Colon (tissue), 2 donors: ENCODE results near the gene ASIC1.

ENCODE experiments used
- FAIRE-seq: peaks from 2 replicates; lab custom pipeline; 2012; peaks lifted over from hg19 to GRCh38; lab: Jason Lieb, UNC
- donor health status: control.
- donor health status: control.

Gene ASIC1

DNA sequence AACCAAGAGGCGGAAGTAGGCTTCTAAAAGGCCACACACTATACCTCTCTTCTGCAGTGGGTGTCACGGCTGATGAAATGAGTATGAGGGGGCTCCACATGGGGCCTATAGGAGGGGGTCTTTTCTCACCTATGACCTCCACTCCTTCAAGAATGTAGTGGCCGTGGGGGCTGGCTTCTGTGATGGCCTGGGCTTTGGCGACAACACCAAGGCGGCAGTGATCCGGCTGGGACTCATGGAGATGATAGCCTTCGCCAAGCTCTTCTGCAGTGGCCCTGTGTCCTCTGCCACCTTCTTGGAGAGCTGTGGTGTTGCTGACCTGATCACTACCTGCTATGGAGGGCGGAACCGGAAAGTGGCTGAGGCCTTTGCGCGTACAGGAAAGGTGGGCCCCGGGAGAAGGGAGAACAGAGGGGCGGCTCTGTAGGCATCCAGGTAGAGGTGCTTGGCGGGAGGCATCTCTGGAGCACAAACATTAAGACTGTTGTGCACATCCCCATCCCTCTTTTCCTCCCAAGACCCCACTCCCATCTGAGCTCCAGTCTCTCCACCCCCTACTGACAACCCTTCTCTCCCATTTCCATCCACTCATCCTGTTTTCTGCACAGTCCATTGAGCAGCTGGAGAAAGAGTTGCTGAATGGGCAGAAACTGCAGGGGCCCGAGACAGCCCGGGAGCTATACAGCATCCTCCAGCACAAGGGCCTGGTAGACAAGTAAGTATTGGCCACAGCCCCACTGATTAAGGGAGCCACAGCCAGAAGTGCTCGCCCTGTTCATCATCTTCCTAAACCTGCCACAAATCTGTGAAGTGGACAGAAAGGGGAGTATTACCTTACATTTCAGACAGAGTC lies 50.2 kb downstream of the ASIC1 start:
- no peak for FAIRE-seq

DNA sequence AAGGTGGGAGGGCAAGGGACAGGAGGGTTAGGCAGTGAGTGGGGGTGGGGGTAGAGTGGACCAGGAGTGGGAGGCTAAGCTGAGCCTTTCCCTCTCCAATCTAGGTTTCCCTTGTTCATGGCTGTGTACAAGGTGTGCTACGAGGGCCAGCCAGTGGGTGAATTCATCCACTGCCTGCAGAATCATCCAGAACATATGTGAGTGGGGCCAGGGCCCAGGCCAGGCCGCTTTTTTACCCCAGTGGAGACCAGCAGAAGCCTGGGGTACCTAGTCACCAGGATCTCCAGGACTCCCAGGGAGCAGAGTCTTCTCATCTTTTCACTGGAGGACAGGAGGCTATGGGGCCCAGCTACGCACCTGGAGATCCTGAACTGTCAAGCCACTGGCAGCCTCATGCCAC lies 51.9 kb downstream of the ASIC1 start:
- no peak for FAIRE-seq

DNA sequence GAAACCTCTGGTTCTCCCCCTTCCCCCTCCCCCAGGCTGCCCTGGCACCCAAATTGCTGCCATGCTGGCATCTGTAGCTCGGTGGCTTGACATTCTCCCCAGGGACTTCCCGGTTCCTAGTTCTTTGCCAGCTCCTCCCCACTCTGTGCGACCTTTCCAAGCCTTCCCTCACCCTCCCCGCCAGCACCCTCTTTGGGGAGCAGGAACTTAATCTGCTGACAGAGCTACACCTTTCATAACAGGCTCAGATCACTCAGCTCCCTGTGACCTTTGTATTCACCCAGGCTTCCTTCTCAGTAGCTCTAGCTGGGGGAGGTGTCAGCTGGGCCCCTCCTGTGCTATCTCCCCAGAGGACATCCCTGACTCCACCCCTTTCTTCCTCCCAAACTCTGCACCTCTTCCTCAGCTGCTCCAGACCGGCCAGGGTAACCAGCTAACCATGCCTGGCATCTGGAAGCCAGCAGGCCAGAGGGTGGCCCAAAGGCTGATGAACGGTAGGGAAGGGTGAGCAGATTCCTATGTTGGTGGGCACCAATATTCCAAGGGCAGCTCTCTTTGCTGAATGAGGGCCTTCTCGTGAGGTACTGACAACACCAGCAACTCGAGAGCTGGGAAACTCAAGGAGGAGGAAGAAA lies 52.8 kb downstream of the ASIC1 start:
- FAIRE-seq, result no peak

GRCh38 chr12:50110762-50111351 lies 53.5 kb downstream of the ASIC1 start:
- FAIRE-seq, result no peak

DNA sequence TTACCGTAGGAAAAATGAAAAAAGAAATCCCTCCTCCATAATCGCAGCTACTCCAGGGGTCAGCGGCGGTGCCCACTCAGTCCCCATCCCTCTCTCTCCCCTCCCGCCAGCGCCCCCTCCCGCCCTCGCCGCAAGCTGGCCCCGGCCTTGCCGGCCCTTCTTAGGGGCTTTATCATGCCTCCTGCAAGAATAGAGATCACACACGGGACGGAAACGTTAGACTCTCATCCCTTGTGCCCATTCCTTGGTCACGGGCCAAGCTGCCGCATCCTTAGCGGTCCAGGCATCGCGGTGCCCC lies 53.9 kb downstream of the ASIC1 start:
- FAIRE-seq, result no peak

GRCh38 chr12:50111693-50112455 lies 54.5 kb downstream of the ASIC1 start, which contains the start of gene COX14:
Gene COX14 (plus strand): TSS chr12:50112236. CDS start chr12:50120044, 7,808 bp downstream.
- FAIRE-seq, result peak; percentile 94

GRCh38 chr12:50112456-50113218 lies 55.2 kb downstream of the ASIC1 start:
- no peak for FAIRE-seq

DNA sequence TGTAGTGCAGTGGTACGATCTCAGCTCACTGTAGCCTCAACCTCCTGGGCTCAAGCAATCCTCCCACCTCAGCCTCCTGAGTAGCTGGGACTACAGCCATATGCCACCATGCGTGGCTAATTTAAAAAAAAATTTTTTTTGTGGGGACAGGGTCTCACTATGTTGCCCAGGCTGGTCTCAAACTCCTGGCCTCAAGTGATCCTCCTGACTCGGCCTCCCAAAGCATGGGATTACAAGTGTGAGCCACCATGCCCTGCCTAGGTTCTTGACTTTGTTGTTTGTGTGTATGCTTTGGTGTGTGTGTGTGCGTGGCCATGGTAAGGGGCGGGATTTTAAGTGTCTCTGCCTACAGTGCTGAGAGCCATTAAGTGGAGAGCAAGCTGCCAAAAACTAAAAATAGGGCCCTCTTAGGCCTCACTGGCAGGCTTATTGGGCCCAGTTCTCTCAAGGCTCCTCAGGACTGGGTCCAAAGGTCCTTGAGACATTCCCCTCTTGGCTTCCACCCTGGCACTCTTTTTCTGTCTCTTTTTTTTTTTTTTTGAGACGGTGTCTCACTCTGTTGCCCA lies 59.7 kb downstream of the ASIC1 start:
- no peak for FAIRE-seq

DNA sequence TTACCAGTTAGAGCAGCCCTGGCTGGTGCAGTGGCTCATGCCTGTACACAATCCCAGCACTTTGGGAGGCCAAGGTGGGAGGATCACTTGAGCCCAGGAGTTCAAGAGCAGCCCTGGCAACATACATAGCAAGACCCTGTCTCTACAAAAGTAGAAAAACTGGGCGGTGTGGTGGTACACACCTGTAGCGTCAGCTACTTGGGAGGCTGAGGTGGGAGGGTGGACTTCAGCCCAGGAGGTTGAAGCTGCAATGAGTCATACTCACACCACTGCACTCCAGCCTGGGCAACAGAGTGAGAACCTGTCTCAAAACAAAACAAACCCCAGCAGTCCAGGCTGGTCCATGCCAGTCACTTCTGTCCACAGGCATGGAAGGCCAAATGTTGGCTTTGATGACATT lies 62.0 kb downstream of the ASIC1 start:
- no peak for FAIRE-seq

GRCh38 chr12:50120521-50120920 lies 63.1 kb downstream of the ASIC1 start:
- no peak for FAIRE-seq

- FAIRE-seq, result no peak
Observed at GRCh38 chr12:50120953-50121352, 63.6 kb downstream of the ASIC1 start.

DNA sequence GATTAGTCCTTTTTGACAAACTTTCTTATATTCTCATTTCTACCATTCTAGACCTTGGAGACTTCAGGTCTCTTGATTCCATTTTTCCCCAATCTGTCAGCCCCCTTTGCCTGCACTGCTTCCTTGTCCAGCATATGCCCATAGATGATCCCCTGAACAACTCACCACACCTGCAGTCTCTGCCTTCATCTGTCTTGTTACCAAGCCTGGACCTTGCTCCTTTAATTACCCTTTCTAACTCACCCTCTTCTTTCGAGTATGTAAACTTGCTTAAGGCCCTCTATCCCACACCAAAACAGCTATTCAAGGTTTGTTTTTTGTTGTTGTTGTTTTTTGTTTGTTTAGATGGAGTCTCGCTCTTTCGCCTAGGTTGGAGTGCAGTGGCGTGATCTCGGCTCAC lies 64.2 kb downstream of the ASIC1 start:
- no peak for FAIRE-seq

GRCh38 chr12:50123203-50123602 lies 65.8 kb downstream of the ASIC1 start:
- no peak for FAIRE-seq

DNA sequence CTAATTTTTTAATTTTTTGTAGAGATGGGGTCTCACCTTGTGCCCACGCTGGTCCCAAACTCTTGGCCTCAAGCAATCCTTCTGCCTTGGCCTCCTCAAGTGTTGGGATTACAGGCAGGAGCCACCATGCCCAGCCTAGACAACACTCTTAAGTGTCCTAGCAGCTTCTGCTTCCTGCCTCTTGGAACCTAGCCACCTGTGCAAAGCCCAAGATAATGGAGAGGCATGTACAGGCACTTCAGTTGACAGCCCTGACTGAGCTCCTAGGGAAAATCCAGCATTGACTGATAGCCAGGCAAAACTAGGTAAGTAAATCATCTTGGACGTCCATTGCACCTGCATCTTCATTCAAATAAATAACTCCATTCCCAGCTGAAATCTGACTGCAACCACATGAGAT lies 70.2 kb downstream of the ASIC1 start:
- FAIRE-seq, result no peak

DNA sequence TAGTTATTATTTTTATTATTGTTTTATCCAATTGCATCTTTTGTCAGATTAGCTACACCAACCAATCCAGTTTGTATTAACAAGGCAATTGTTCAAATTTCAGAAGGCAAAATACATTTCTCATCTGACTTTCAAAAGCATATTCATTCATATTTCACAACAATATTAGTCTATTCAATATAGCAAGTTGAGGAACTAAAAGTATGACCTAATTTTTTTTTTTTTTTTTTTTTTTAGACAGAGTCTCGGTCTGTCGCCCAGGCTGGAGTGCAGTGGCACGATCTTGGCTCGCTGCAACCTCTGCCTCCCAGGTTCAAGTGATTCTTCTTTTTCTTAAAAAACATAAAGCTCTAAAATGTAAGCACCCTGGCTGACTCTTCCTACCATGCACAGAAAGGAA lies 71.9 kb downstream of the ASIC1 start:
- no peak for FAIRE-seq

GRCh38 chr12:50132505-50133135 lies 75.2 kb downstream of the ASIC1 start:
- no peak for FAIRE-seq
